Hepatocyte (in vitro differentiated cells): Measurements from ENCODE around the gene ASB9.

ENCODE experiments used
- EZH2 ChIP-seq: fragments of 200-600 bp; sonication (generic); IDR thresholded peaks from 2 replicates; pipeline ENCODE4 v1.6.1; 2016; ENCODE audit warnings: antibody characterized with exemption, mild to moderate bottlenecking, borderline replicate concordance
- TF ChIP-seq, protein P1 (sequence below): fragments of 200-600 bp; sonication (generic); IDR thresholded peaks from 2 replicates; pipeline ENCODE4 v1.5.1; 2016; ENCODE audit warnings: antibody characterized with exemption, mild to moderate bottlenecking; ENCODE audit not compliant: poor library complexity

DNA sequence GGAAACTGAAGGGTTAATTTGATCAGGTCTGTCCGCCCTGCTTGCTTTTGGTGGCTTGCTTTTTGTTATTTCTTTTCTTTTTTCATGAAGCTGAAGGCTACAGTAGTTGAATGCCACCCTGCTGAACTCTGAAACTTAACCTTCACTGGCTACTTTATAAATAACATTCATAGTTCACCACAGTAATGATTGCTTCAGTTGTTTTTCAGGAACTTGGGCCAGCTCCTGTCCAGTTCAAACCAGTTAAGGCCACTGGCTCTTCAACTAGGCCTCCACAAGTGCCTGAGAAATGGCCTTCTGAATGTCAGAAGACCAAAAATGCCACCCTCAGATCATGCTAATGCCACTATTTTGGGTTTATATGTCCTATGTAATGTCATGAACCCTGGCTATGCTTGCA is 7.7 kb upstream of the ASB9 start:
- TF ChIP-seq, protein P1, sequence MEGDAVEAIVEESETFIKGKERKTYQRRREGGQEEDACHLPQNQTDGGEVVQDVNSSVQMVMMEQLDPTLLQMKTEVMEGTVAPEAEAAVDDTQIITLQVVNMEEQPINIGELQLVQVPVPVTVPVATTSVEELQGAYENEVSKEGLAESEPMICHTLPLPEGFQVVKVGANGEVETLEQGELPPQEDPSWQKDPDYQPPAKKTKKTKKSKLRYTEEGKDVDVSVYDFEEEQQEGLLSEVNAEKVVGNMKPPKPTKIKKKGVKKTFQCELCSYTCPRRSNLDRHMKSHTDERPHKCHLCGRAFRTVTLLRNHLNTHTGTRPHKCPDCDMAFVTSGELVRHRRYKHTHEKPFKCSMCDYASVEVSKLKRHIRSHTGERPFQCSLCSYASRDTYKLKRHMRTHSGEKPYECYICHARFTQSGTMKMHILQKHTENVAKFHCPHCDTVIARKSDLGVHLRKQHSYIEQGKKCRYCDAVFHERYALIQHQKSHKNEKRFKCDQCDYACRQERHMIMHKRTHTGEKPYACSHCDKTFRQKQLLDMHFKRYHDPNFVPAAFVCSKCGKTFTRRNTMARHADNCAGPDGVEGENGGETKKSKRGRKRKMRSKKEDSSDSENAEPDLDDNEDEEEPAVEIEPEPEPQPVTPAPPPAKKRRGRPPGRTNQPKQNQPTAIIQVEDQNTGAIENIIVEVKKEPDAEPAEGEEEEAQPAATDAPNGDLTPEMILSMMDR, result no peak
- no peak for TF ChIP-seq EZH2
